Fibroblast of the conjunctiva (primary cell): Measurements from ENCODE around the gene INTS15.
A peak's percentile ranks its signal among the peaks of the same experiment; 100 is the strongest.
"Not testable (repeated sequence)": the region's sequence is repeated elsewhere in the genome, so short reads cannot be mapped to it uniquely, and the experiment has no call there.

Experiments
- DNase-seq: peaks from one replicate; pipeline ENCODE4 v3.0.0-alpha.2; 2010; ENCODE audit warnings: low read depth

INTS15 gene

DNA sequence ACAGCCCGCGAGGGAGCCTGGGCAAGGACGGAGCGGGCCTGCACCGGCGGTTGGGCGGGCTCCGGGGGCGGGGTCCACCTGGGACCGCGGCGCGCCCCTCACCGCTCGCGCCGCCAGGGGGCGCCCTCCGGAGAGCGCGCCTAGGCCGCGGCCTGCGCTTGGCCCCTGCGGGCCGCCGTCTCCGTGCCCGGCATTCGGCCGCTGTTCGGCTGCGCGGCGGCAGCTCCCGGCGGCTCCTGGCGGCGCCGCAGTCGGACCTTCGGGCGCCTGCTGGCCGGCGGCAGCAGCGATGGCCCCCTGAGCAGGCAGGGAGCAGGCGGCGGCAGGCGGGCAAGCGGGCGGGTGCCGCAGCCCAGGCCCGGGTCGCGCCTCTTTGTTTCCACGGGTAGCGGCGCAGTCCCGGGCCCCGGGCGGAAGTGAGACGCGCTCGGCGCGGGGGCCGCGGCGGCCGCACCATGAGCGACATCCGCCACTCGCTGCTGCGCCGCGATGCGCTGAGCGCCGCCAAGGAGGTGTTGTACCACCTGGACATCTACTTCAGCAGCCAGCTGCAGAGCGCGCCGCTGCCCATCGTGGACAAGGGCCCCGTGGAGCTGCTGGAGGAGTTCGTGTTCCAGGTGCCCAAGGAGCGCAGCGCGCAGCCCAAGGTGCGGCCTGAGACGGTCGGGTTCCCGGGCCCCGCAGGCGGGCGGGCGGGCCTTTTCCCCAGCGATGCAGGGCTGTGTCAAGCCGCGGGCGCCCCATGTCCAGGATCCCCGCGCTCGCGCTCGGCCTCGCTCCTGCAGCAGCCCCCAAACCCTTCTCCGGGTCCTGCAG is at the start of gene INTS15:
TSS of gene INTS15 (plus strand) at position 193 of the 816 bp plus-strand sequence. CDS start at position 456, 263 bp downstream.
- peak; percentile 36 for DNase-seq

GRCh38 chr7:6542368-6542767 is 47.5 kb upstream of the INTS15 start:
- no peak for DNase-seq

DNA sequence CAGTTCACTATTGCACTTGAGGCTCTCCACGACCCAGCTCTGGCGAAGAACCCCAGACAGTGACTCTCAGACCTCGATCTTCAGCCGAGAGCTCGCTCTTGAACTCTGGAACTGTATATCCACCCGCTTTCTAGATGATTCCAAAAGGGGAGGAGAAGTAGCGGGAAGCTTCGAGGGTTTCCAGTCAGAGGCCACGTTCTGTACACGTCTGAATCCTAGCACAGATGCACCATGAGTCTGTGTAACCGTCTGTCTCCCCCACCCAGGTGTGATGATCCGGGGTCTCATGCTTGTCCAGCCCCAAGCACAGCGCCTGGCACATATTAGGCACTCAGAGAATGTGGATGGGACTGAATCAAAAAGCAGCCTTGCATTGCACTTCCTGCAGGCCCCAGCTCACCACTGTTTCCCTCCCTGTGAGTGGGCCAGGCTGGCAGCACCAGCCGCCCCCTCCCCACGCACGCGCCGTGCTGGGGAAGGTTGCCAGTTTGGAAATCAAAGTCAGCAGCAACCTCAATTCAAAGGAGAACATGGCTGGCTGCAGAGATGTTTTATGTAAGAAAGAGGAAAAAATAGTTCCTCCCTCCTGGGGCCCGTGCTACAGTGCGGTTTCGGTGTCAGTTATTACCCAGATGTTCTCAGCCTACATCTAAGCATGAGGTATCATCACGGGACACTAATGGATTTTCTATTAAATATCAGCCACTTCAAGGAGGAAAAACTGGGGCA is 44.3 kb upstream of the INTS15 start:
- no peak for DNase-seq

GRCh38 chr7:6546498-6547251 is 43.1 kb upstream of the INTS15 start:
- no peak for DNase-seq

GRCh38 chr7:6547400-6547799 is 42.4 kb upstream of the INTS15 start:
- DNase-seq: no peak

DNA sequence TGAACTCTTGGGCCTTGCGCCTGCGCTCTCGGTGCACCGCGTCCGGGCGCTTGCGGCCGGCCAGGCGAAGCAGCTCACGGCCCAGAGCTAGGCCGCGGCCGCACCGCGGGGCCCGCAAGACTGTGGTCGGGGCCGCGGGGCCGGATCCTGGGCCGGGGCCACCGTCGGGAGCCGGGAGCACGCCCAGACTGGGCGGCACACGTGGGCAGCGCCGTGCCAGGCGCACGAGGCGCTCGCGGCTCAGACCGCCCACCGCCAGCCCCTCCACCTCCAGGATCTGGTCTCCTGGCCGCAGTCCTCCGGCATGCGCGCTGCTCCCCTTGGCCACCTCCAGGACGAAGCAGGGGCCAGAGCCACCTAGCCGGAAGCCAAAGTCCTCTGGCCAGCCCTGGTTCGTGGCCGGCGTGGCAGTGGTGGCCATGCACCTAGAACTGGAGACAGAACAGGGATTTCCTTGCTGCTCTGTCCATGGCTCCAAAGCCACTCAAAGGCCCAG is 38.8 kb upstream of the INTS15 start, which contains the start of gene GRID2IP:
TSS of gene GRID2IP (minus strand) at position 446 of the 496 bp plus-strand sequence. CDS start at position 421, 25 bp downstream.
- no peak for DNase-seq

GRCh38 chr7:6553448-6554044 is 36.3 kb upstream of the INTS15 start:
- no peak for DNase-seq

DNA sequence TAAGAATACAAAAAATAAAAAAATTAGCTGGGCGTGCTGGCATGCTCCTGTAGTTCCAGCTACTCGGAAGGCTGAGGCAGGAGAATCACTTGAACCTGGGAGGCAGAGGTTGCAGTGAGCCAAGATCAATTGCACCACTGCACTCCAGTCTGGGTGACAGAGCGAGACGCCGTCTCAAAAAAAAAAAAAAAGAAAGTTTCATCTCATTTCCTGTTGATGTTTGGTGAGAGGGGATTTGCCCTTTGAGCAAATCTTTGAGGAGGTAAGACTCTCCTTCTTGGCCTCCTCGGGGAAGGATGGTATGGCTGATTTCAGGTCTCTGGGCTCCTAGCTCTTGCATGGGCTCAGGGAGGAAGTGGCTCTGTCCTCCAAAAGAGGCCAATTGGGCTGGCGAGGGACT is 35.0 kb upstream of the INTS15 start:
- no peak for DNase-seq

- DNase-seq: no peak
Observed at GRCh38 chr7:6556196-6556595, 33.6 kb upstream of the INTS15 start.

- no peak for DNase-seq
Observed at GRCh38 chr7:6558837-6559236, 31.0 kb upstream of the INTS15 start.

DNA sequence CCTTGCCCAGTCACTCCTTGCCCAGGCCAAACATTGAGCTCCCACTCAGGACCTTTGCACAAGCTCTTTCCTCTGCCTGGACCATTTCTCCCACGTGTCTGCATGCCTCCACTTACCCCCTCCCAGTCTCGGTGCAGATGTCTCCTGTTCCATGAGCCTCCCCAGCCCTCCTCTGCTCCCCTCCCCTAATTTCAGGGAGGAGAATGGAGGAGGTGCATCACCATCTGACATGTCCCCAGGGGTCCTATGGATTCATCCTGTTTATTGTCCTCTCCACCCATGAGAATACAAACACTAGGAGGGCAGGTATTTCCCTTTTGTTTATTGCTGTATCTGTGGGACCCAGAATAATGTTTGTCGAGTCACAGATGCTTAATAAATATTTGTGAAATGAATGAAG is 29.9 kb upstream of the INTS15 start:
- DNase-seq: no peak

GRCh38 chr7:6562106-6562505 is 27.7 kb upstream of the INTS15 start:
- DNase-seq: no peak

- DNase-seq: no peak
Observed at GRCh38 chr7:6563936-6564770, 25.7 kb upstream of the INTS15 start.

GRCh38 chr7:6565655-6566054 is 24.2 kb upstream of the INTS15 start:
- no peak for DNase-seq

GRCh38 chr7:6567886-6568285 is 21.9 kb upstream of the INTS15 start:
- DNase-seq: no peak

GRCh38 chr7:6571160-6571779 is 18.6 kb upstream of the INTS15 start:
- DNase-seq: no peak

GRCh38 chr7:6575281-6576023 is 14.4 kb upstream of the INTS15 start:
- DNase-seq: no peak

DNA sequence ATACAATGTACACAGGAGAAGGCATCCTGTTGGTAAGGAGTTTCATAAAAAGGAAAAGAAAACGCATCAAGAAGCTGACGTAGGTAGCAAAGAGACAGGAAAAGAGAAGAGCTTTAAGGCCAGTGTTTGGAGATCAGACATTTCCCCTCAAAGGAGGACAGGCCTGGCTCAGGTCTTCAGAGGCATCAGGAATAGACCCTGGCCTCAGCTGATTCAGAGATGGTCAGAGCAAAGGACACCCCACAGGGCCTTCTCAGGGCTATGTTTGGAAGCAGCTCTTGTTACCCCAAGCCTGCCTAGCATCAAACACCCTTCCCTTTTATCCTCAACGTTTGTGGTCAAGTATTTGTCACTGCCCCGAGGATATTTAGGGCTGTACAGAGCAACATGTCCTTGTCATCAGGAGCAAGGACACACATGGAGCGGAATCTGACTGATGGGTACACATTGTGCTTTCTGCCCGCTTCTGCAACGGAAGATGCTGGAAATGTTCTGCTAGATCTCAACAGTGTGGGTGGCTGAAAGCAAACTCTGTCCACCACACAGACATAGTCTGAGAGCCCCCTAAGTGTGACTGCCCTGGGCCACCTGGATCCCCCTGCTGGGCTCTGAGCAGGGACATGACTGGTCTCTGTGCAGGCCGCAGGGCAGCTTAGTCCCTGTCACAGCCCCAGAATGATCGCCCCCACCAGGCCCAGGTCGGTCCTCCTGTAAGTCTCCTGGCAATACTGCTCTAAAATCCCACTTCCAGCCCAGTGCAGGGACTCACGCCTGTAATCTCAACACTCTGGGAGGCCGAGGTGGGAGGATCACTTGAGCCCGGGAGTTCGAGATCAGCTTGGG is 13.6 kb upstream of the INTS15 start:
- DNase-seq: no peak

DNA sequence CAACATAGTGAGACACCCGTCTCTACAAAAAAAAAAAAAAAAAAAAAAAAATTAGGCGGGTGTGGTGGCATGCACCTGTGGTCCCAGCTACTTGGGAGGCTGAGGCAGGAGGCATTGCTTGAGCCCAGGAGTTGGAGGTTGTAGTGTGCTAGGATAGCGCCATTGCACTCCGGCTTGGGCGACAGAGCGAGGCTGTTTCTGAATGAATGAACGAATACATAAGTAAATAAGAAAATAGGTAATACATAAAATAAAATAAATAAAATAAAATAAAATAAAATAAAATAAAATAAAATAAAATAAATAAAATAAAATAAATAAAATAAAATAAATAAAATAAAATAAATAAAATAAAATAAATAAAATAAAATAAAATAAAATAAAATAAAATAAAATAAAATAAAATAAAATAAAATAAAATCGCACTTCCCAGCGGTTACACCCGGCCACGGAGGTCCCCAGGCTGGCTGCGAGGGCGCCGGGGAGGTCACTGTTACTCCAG is 12.9 kb upstream of the INTS15 start:
- not testable (repeated sequence) for DNase-seq
